ENCODE results near the gene GPHN.

GPHN gene

DNA sequence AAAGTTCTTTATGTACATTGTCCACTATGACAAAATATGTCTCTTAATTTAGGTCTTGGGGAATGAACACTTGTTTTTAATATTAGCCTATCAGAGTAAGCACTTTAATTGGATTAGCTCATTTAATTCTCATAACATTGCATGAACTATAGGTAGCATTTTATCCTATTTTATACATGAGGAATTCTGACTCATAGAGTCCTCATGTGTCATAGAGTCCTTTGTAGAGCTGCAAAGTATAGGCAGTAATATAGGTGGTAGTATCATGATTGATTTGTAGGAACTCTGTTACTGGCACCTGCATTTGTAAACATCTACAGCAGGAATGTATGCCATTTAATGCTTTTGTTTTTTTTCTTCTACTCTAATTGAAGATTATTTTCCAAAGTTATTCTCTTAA, 96.0 kb downstream of the GPHN start:
- DNase-seq, result no peak

DNA sequence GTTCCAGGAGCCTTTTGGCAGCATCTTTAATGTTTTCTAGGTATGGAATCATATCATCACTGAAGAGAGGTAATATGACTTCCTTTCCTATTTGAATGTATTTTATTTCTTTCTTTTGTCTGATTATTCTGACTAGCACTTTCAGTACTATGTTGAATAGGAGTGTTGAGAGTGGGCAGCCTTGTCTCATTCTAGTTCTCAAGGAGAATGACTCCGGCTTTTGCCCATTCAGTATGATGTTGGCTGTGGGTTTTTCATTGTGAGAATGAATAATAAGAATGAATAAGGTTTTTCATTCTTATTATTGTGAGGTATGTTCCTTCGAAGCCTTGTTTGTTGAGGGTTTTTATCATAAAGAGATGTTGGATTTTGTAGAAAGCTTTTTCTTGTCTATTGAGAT, 98.9 kb downstream of the GPHN start:
- no peak for DNase-seq

DNA sequence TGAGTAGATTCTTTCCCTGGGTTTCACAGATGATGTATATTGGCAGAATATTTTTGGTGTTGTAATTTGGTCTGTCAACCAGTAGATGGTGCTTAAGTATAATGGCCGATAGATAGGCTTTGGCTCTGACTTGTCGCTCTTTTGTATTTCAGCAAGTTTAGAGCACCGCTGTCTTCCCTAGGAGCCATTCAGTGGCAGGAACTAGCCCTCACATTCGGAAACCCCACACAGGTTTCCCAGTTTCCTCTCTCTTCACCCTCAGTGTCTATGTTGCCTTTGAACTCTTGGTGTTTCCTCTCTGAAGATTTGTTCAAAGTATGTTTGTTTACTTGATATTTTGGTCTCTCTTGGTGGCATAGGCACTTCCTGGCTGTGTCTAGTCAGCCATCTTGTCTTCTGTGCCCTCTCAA, 102.2 kb downstream of the GPHN start:
- no peak for DNase-seq

DNA sequence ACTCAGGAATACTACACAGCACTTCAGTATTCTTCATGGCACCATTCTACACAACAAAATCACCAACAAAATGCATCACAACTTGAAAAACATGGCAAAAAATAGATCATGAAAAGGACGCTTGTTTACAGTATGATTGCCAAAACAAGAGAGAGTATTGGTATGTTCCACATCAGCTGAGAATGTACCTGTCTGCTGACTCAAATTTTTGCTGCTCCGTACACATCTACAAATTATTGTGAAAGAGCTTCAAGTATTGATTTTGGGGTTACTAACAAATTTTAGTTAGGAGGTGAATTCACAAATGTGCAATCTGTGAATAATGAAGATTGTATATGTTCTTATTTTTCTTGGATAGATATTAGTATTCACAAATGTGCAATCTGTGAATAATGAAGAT, 105.4 kb downstream of the GPHN start:
- no peak for DNase-seq

DNA sequence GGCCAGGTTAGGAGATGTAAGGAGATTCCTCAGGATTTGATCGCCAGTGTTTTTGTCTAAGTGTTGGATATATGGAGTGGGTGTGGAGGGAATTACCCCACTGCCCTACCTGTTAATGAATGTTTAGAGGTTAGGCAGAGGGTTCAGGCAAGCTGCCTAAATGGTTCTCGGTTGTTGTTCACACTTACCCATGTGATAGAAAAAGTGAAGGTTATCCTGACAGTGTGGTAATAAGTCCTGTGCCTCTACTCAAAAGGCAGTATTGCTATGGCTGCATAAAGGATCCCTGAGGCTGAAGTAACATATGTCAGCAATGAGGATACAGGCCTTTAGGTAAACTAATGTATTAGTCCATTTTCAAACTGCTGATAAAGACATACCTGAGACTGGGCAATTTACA, 112.0 kb downstream of the GPHN start:
- DNase-seq, result no peak

DNA sequence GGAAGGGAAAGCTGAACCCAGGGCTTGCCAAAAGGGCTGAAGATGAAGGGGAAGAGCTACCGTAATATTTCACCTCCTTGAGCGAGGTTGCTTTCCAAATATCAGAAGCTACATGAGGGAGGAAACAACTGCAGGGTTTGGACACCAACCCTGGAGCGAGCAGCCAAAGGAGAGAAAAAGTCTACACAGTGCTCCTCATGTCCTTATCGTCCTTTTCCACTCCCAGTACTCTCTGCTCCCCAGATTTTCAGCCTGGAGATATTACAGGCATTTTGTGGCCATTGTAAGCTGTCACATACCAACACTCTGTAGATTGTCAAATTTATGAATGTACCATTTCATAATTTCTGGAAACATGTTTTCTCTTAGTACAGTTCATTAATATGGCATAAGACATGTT, 115.9 kb downstream of the GPHN start:
- no peak for DNase-seq

DNA sequence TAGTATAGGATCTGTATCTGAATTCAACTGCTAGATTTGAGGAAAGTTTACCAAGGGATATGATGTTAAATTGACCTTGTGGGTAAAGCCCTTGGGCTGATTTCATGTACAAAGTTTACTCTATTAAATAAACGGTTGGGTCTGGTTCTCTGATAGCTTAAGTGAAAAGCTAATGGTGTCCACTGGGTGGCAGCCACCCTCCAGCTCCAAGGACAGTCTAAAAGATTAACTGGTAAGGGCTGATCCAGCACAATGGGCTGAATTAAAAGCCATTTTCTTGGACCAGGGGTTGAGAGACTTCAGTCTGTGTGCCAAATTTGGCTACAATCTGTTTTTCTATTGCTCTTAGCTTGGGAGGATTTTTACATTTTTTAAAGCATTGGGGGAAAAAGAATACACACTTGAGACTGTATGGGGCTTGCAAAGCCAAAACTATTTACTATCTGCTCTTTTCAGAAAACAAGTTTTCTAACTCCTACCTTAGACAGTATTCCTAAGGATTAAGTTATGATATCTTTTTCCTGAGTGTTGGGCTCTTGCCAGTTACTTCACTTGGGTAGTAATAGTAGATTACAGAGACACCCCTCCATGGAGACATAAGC, 116.5 kb downstream of the GPHN start:
- no peak for DNase-seq

DNA sequence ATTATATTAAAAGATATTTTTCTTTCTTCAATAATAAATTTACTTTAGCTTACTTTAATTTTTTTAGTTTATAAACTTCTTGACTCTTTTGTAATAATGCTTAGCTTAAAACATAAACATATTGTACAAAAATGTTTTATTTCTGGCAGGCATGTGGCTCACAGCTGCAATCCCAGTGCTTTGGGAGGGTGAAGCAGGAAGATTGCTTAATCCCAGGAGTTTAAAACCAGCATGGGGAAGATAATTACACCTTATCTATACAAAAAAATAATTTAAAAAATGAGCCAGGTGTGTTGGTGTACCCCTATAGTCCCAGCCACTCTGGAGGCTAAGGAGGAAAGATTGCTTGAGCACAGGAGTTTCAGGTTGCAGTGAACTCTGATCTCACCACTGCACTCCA, 120.7 kb downstream of the GPHN start:
- DNase-seq, result no peak

DNA sequence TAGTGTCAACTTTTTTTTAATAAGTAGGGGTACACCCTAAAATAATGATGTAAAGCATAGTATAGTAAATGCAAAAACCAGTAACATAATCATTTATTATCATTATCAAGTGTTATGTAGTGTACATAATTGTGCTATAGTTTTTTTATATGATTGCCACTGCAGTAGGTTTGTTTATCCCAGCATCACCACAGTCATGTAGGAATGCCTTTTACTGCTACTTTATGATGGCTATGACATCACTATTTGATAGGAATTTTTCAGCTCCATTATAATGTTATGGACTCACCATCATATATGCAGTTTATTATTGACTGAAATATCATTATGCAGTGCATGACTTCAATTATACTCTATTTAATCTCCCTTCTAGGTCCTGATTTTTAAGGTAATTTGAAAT, 121.6 kb downstream of the GPHN start:
- DNase-seq, result no peak

DNA sequence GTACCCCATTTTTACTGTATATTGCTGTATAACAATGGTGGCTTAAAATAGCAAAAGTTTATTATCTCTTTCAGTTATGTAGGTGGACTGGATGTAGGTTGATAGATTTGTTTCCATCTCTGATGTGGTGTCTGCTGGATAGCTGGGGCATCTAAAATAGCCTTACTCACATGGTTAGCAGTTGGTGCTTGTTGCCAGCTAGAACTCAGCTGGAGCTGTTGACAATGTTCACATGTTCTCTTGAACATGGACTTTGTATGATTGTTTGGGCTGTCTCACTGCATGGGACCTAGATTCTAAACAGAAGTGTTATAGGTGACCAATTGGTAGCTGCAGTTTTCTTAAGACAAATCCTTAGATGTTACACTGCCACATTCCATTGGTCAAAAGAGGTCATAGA, 126.9 kb downstream of the GPHN start:
- DNase-seq, result no peak

DNA sequence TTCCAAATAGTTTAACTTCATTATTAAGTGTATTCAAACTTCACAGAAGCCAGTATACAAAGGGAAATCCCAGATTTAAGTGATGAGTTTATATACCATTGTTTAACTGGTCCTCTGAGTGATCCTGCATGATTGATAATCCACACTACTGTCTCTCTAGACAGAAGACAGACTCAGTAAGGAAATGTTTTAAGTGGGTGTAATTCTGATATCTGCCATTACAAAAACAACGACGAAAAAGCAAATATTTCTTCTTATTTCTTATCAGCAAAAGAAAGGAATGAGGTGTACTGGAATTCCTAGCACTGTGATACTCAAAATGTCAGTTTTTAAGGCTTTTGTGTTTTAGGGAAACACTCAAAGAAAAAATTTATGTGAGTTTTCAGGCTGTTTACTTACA, 127.5 kb downstream of the GPHN start:
- DNase-seq, result no peak

DNA sequence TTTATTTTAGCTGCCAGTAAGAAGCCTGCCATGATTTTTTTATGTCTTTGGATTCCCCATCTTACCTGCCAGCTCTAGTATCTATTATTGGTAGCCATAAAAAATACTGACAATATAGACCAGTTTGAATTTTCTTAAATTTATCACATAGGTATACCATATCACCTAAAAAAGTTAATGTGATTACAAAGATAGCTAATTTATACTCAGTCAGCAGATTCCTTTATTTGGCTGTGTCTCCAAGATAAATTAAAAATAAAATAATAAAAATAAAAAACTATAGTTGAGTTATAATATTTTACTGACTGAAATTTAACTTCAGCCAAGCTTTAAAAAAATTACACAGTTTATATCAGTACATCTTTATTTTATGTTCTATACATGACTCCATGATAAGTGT, 128.3 kb downstream of the GPHN start:
- DNase-seq, result no peak

DNA sequence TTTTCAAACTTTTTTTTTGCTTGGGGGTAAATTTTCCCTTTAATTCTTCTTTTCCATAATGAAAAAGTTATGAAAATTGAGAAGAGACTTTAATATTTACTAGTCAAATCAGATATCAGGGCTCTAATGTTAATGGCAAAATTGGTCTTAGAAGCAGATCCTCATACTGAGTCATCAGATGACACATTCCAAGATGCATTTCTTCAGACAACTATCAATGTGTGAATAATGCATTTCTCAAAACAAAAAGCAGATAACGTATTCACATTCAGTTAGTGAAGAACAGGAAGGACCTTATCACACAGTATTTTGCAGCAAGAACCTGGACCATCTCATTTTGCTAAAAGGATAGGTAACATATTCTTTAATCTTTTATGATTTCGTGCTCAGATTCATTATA, 130.7 kb downstream of the GPHN start:
- DNase-seq, result no peak

DNA sequence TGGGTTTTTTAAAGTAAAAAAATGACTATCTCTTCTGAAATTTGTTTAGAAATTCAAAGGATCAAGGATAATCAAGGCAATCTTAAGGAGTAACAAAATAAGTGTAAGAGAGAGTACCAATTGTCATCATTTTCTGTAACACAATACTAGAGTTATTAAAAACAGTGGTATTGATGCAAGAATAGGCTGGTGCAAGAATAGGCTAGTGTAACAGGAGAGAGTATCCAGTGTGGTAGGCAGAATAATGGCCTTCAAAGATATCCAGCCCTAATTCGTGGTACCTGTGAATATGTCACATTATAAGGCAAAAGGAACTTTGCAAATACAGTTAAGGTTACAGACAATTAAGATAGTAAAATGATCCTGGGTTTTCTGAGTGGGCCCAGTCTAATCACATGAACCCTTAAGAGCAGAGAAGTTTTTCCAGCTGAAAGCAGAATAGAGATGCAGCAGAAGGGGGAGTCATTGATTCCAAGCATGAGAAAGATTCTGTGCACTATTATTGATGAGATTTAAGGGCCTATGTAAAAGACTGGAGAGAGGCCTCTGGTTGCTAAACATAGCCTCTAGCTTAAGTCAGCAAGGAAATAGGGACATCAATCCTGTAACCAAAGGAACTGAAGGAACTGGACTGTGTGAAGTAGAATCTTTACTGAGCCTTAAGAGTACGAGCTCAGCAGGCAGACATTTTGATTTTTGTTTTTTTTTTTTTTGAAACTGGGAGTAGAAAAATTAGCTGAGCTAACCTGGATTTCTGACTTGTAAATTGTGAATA, 134.1 kb downstream of the GPHN start:
- DNase-seq, result no peak

DNA sequence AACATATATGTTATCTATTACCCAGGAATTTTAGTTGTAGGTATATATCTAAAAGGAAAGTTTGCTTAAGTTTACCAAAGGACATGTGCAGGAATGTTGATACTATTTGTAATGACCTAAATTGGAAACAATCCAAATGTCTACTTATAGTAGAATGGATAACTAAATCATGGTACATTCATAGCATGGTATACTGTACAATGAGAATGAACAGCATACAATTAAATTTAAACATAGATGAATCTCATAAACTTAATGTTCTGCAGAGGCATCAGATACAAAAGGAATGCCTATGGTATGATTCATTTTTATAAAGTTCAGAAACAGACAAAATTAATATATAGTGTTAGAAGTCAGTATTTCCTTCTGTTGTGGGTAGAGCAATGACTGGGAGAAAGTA, 135.4 kb downstream of the GPHN start:
- no peak for DNase-seq

DNA sequence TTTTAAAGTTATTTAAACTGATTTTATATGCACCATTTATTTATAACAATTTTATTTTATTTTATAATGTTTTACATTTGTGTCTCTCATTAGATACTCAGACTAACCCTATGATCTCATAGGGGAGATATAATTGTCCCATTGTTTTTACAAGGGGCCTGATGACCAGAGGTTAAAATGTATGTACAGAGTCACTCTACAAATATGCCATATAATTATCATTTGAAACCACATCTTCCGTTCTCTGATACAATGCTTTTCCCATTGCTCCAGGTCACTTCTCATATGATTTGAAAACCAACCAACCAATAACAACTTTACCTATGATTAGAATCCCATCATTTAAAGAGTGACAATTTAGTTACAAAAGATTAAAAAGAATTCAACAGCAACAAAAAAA, 137.8 kb downstream of the GPHN start:
- DNase-seq, result no peak

DNA sequence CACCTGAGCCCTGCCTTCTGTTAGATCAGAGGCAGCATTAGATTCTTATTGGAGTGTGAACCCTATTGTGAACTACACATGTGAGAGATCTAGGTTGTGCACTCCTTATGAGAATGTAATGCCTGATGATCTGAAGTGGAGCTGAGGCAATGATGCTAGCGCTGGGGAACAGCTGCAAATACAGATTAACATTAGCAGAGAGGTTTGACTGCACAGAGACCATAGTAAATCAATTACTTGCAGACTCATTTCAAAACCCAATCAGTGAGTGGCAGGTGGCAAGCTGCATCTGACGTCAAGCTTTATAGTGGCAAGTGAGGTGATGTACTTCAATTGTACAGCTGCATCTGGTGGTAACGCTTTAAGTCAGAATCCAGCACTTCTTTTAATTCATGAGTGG, 141.6 kb downstream of the GPHN start:
- no peak for DNase-seq

DNA sequence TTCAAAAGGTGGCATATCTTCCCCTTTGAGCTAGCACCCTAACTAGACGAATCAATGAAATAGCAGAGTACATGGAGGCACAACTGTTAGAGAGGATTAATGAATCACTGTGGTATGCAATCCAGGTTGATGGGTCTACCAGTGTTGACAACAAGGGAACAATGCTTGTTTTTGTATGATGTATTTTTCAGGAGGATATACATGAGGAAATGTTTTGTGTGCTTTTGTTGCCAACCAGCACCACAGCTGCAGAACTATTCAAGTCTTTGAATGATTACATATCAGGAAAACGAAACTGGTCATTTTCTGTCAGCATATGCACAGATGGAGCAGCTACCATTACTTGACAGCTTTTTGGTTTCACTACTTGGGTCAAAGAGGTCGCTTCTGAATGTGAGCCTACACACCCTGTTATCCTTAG, 142.6 kb downstream of the GPHN start:
- DNase-seq, result no peak

DNA sequence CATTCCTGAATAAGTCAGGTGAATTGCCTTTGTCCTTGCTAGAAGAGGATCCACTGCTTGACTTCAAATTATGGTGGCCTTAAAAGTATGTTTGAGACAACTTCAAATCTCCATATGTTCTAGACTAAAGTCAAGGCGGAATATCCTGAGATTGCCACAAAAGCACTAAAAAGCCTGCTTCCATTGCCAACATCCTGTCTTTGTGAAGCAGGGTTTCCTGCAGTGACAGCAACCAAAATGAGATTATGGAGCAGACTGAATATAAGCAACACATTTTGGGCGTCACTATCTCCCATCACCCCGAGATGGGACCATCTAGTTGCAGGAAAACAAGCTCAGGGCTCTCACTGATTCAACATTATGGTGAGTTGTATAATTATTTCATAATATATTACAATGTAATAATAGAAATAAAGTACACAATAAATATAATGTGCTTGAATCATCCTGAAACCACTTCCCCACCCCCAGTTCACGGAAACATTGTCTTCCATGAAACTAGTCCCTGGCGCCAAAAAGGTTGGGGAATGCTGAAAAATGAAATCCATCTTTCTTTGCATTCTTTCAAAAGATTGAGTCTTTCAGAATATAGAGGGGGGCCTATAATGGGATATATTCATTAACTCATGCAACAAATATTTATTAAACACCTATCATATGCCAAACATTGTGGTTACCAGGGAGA, 143.7 kb downstream of the GPHN start:
- DNase-seq, result no peak

DNA sequence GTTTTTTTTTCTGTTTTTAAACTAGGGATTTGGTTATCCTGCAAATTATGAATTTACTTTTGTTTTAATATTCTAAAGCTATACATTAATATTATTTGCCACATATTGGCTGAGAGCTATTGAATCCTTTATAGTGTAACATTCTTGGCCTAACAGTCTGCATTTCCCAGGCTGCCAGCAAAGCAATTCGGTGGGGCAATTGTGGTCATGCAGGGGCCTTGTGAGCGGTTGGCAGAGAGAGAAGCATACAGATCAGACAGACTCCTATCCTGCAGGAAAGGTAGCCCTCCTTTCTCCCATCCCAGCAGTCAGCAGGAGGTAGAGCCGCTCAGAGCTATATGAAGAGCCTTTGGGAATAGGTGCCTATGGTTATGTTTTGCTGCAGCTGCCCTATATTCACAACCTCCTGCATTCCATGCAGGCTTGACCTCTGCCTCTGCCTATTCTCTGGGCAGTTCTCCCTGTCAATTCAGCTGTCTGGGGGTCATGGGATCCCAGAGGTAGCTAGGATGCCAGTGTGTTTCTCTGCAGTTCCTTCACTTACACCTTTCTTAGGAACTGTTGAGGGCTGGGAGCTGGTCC, 144.7 kb downstream of the GPHN start:
- no peak for DNase-seq

DNA sequence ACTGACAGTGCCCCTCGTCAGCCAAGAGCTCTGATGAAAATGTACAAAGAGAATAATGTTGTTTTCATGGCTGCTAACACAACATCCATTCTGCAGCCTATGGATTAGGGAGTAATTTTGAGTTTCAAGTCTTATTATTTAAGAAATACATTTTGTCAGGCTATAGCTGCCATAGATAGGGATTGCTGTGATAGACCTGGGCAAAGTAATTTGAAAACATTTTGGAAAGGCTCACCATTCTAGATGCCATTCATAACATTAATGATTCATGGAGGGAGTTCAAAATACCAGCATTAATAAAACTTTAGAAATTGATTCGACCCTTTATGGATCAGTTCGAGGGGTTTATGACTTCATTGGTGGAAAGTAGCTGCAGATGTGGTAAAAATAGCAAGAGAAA, 149.8 kb downstream of the GPHN start:
- no peak for DNase-seq

DNA sequence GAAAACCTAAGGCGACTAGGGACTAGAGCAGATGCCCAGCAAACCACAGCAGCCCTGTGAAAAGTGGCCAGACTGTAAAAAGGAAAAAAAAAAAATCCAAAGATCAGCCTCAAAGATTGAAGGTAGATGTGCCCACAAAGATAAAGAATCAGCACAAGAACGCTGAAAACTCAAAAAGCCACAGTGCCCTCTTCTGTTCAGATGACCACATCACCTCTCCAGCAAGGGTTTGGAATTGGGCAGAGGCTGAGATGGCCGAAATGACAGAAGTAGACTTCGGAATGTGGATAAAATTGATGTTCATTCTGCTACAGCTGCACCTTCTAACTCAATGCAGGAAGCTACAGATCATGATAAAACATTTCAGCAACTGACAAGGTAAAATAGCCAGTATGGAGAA, 154.4 kb downstream of the GPHN start:
- no peak for DNase-seq

DNA sequence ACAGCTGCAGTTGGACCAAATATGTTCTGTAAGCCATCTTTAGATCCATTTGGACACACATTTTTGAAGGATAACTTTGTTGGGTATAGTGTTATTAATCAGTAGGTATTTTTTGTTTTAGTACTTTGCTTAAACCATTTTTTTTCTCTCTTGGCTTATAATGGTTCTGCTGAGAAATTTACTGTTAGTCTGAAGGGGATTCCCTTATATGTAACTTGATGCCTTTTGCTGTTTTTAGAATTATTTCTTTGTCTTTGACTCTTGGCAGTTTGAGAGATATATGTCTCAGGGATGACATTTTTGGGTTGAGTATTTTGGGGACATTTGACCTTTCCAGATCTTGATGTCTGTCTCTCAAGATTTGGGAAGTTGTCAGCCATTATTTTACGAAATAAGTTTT, 169.8 kb downstream of the GPHN start:
- no peak for DNase-seq

DNA sequence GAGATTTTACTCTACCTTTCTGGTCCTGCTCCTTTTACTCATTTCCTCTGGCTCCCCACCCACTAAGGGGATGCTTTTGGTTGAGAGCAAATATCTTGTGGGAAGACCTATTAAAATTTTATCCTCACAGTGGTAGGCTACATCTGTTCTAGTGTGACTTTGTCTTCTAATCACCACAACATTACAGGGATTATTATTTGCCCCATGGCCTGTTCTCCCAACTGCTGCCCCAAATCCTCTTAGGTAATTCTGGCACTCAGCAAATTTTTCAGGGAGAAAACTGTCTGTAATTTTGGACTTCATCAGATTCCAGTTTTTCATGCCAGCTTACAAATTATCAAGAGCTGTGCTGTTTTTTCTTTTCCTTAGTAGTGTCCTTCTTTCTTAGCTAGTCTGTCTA, 172.3 kb downstream of the GPHN start:
- DNase-seq, result no peak
